Kidney (tissue), 14 donors: Measurements from ENCODE around the gene EID3. TPM values are rescaled to one million over a fixed set of nuclear protein-coding genes. Genes with fewer than 3 reads are reported as not detected.

Experiments
- DNase-seq, 5 donors: peaks; one replicate each; pipeline ENCODE4 v3.0.0-alpha.2; 2013 to 2020
- FAIRE-seq: peaks from 2 replicates; lab custom pipeline; 2012; peaks lifted over from hg19 to GRCh38; lab: Jason Lieb, UNC
- H3K27ac ChIP-seq, 2 donors: one replicate each; pipeline ENCODE4 v1.7.0; 2013; ENCODE audit warnings: low read depth in 2 of 2, low read length in 2 of 2, inconsistent platforms in 1 of 2
- H3K27me3 ChIP-seq: one replicate; pipeline ENCODE4 v1.7.1; 2013; ENCODE audit warnings: low read length, inconsistent platforms; ENCODE audit not compliant: control insufficient read depth, insufficient read depth
- H3K36me3 ChIP-seq, 3 donors: one replicate each; pipeline versions ENCODE4 v1.7.0 to v1.7.1; 2013; ENCODE audit warnings: low read length in 3 of 3, control low read depth in 1 of 3, inconsistent platforms in 1 of 3; ENCODE audit not compliant: insufficient read depth in 3 of 3, control insufficient read depth in 2 of 3
- H3K4me1 ChIP-seq, 3 donors: one replicate each; pipeline versions ENCODE4 v1.7.0 to v1.7.1; 2013; ENCODE audit warnings: low read length in 3 of 3, inconsistent platforms in 1 of 3, low read depth in 1 of 3; ENCODE audit not compliant: control insufficient read depth in 2 of 3, insufficient read depth in 2 of 3
- H3K4me3 ChIP-seq, 3 donors: one replicate each; pipeline versions ENCODE4 v1.7.0 to v1.8.1; 2013; ENCODE audit warnings: low read length in 3 of 3, control low read depth in 1 of 3, inconsistent platforms in 1 of 3
- H3K9ac ChIP-seq, 3 donors: one replicate each; pipeline versions ENCODE4 v1.7.0 to v1.7.1; 2013; ENCODE audit warnings: low read length in 3 of 3, control low read depth in 1 of 3, inconsistent platforms in 1 of 3
- H3K9me3 ChIP-seq, 3 donors: one replicate each; pipeline versions ENCODE4 v1.7.0 to v1.7.1; 2013; ENCODE audit warnings: low read length in 3 of 3, control low read depth in 1 of 3, inconsistent platforms in 1 of 3; ENCODE audit not compliant: control insufficient read depth in 2 of 3, insufficient read depth in 1 of 3
- CTCF ChIP-seq: IDR thresholded peaks from 3 replicates; pipeline ENCODE4 v1.5.1; 2012; ENCODE audit warnings: mild to moderate bottlenecking, moderate library complexity, borderline replicate concordance; ENCODE audit not compliant: insufficient read depth; ENCODE audit errors: extremely low read depth
- intact Hi-C: fragments of 100-400 bp; cut with DNase I; formaldehyde crosslinking; loops from one replicate; pipeline ENCODE4 v1.11.1; 2022
- polyA plus RNA-seq: library from polyadenylated mRNA; stranded (reverse); fragments of 350-450 nt; fragmentation: Illumina TruSeq; extraction: RNeasy Lipid Tissue Mini Kit (QIAGEN cat#74804); gene quantifications from one replicate; pipeline ENCODE4 v1.2.3, GENCODE V29; 2014; ENCODE audit warnings: low read depth, low replicate concordance; ENCODE audit not compliant: insufficient read depth
- total RNA-seq: library from RNA; stranded (reverse); fragmentation: NEBNext Ultra II Directional; extraction: Animal tissue kit (Norgen Biotek cat#: 25700); gene quantifications from one replicate; pipeline ENCODE4 v1.2.1, GENCODE V29; 2021
- donor health status: control.
- donor health status: control.
- donor health status: control.
- donor health status: control.
- donor health status: control.
- donor health status: DM: yes; HTN: yes; CAD: no.
- donor health status: Normal renal cell carcinoma (clear cell type).

The EID3 gene
- total and polyA plus RNA-seq, 2 donors from 2014 or later = 0.90 to 5.0 TPM

- no peak for DNase-seq
- H3K9me3 ChIP-seq = no peaks in the 10 kb centered on the region
- FAIRE-seq = no peak
- no peaks in the 10 kb centered on the region for H3K27me3 ChIP-seq
- H3K4me3 ChIP-seq = no peak overlapping the region
- H3K9ac ChIP-seq = no peak overlapping the region
- H3K27ac ChIP-seq = no peak overlapping the region
- TF ChIP-seq CTCF = no peak
- intact Hi-C loops = no loop called here
- H3K36me3 ChIP-seq = peaks cover 0 to 34% (median 15%) of the 10 kb centered on the region in 3 donors
- no peaks in the 10 kb centered on the region for H3K4me1 ChIP-seq
Measured at GRCh38 chr12:104347374-104348075, 44.0 kb downstream of the EID3 start.

- Histone ChIP-seq H3K27ac (no peak overlapping the region), H3K4me3 (no peak overlapping the region), H3K9me3 (no peaks in the 10 kb centered on the region), H3K27me3 (no peaks in the 10 kb centered on the region), H3K36me3 (peaks cover 0 to 26% (median 13%) of the 10 kb centered on the region in 3 donors), H3K9ac (no peak overlapping the region), H3K4me1 (no peaks in the 10 kb centered on the region)
- FAIRE-seq (no peak), DNase-seq (no peak)
- TF ChIP-seq CTCF = no peak
- intact Hi-C loops = no loop called here
Measured at GRCh38 chr12:104348283-104348993, 44.9 kb downstream of the EID3 start.

GRCh38 chr12:104348994-104349494 is 45.5 kb downstream of the EID3 start:
- no peak for DNase-seq
- Histone ChIP-seq H3K27ac (no peak overlapping the region), H3K9me3 (no peaks in the 10 kb centered on the region), H3K9ac (no peak overlapping the region), H3K36me3 (peaks cover 0 to 26% (median 13%) of the 10 kb centered on the region in 3 donors), H3K4me1 (no peaks in the 10 kb centered on the region), H3K4me3 (no peak overlapping the region), H3K27me3 (no peaks in the 10 kb centered on the region)
- no peak for FAIRE-seq
- TF ChIP-seq CTCF = no peak
- intact Hi-C loops = no loop called here
